IMR-90 (cell line): ENCODE measurements around the gene ACOXL. TPM values are rescaled to one million over a fixed set of nuclear protein-coding genes. Genes with fewer than 3 reads are reported as not detected.

Experiments used
- ATAC-seq: fragments of 200-7000 bp; cut with Tn5 transposase; 2 replicates; pipeline ENCODE4 v1.9.1; 2020; ENCODE audit warnings: low read depth, mild to moderate bottlenecking, moderate library complexity
- BruUV-seq: library from RNA; stranded (reverse); fragments of 400-500 nt; replicated peaks from 2 replicates; lab custom pipeline; 2021; lab: Mats Ljungman, UMichigan
- CTCF ChIA-PET: fragments of 300-600 bp; formaldehyde crosslinking; extraction: SDS; loops from one replicate; lab custom pipeline; 2021; ENCODE audit warnings: antibody characterized with exemption; lab: Yijun Ruan, JAX
- POLR2A ChIA-PET: fragments of 300-600 bp; sonication (Branson Sonifier 250); formaldehyde crosslinking; loops from one replicate; lab custom pipeline; 2022; ENCODE audit warnings: antibody characterized with exemption; ENCODE audit not compliant: unreplicated experiment; lab: Charles Lee
- DNase-seq: peaks from one replicate; pipeline ENCODE4 v3.0.0; 2013
- H2AFZ ChIP-seq: replicated peaks from 2 replicates; pipeline ENCODE3; 2013; ENCODE audit warnings: low read length, mild to moderate bottlenecking; ENCODE audit not compliant: poor library complexity
- H2AK5ac ChIP-seq: 2 replicates; pipeline ENCODE4 v1.6.1; 2013; ENCODE audit warnings: low read depth, low read length, inconsistent platforms
- H2AK9ac ChIP-seq: replicated peaks from 2 replicates; pipeline ENCODE3; 2013; ENCODE audit warnings: mild to moderate bottlenecking, low read depth, low read length, moderate library complexity; ENCODE audit not compliant: poor library complexity
- H2BK120ac ChIP-seq: 2 replicates; pipeline ENCODE4 v1.6.1; 2013; ENCODE audit warnings: low read depth, low read length, inconsistent platforms
- H2BK15ac ChIP-seq: 3 replicates; pipeline ENCODE4 v1.6.1; 2013; ENCODE audit warnings: low read depth, low read length, inconsistent platforms
- H2BK20ac ChIP-seq: 2 replicates; pipeline ENCODE4 v1.6.1; 2013; ENCODE audit warnings: low read depth, mild to moderate bottlenecking, inconsistent platforms, low read length, moderate library complexity
- H2BK5ac ChIP-seq: 2 replicates; pipeline ENCODE4 v1.6.1; 2013; ENCODE audit warnings: mild to moderate bottlenecking, low read depth, low read length, inconsistent platforms; ENCODE audit not compliant: poor library complexity, severe bottlenecking
- H3K14ac ChIP-seq: replicated peaks from 2 replicates; pipeline ENCODE4 v1.6.1; 2013; ENCODE audit warnings: low read depth, low read length, inconsistent platforms
- H3K18ac ChIP-seq: 2 replicates; pipeline ENCODE4 v1.6.1; 2013; ENCODE audit warnings: low read depth, low read length, control low read depth
- H3K23ac ChIP-seq: 2 replicates; pipeline ENCODE4 v1.6.1; 2013; ENCODE audit warnings: low read depth, low read length, inconsistent platforms
- H3K27ac ChIP-seq: 2 replicates; pipeline ENCODE4 v1.5.1; 2013; ENCODE audit warnings: mild to moderate bottlenecking, control low read depth, low read length; ENCODE audit not compliant: insufficient read depth
- H3K27me3 ChIP-seq: 2 replicates; pipeline ENCODE4 v1.6.1; 2013; ENCODE audit warnings: low read length; ENCODE audit not compliant: control insufficient read depth, insufficient read depth
- H3K36me3 ChIP-seq: 2 replicates; pipeline ENCODE4 v1.6.1; 2013; ENCODE audit warnings: low read length, mixed read lengths; ENCODE audit not compliant: control insufficient read depth, insufficient read depth
- H3K4ac ChIP-seq: 2 replicates; pipeline ENCODE4 v1.6.1; 2013; ENCODE audit warnings: low read depth, low read length, inconsistent platforms
- H3K4me1 ChIP-seq: 2 replicates; pipeline ENCODE4 v1.6.1; 2013; ENCODE audit warnings: low read length, mixed read lengths; ENCODE audit not compliant: control insufficient read depth, insufficient read depth
- H3K4me2 ChIP-seq: 2 replicates; pipeline ENCODE4 v1.6.1; 2013; ENCODE audit warnings: low read depth, mild to moderate bottlenecking, control low read depth, low read length, moderate library complexity
- H3K4me3 ChIP-seq: 2 replicates; pipeline ENCODE4 v1.5.1; 2013; ENCODE audit warnings: low read depth, mild to moderate bottlenecking, control low read depth, low read length, moderate library complexity; ENCODE audit not compliant: insufficient read depth
- H3K56ac ChIP-seq: 2 replicates; pipeline ENCODE4 v1.6.1; 2013; ENCODE audit warnings: low read length, inconsistent platforms; ENCODE audit not compliant: insufficient read depth; ENCODE audit errors: extremely low read depth
- H3K79me1 ChIP-seq, 2 experiments: 2 replicates each; pipeline ENCODE4 v1.6.1; 2013; ENCODE audit warnings: low read length in 2 of 2, inconsistent platforms in 1 of 2, low read depth in 1 of 2
- H3K9ac ChIP-seq: 2 replicates; pipeline ENCODE4 v1.6.1; 2013; ENCODE audit warnings: low read depth, low read length, control low read depth
- H3K9me1 ChIP-seq: 2 replicates; pipeline ENCODE4 v1.6.1; 2013; ENCODE audit warnings: low read length, inconsistent platforms; ENCODE audit not compliant: insufficient read depth
- H3K9me3 ChIP-seq: 2 replicates; pipeline ENCODE4 v1.6.1; 2013; ENCODE audit warnings: low read length; ENCODE audit not compliant: control insufficient read depth, insufficient read depth
- H4K20me1 ChIP-seq: 2 replicates; pipeline ENCODE4 v1.6.1; 2013; ENCODE audit warnings: low read length, inconsistent platforms; ENCODE audit not compliant: insufficient read depth
- H4K5ac ChIP-seq: 2 replicates; pipeline ENCODE4 v1.6.1; 2013; ENCODE audit warnings: mild to moderate bottlenecking, low read depth, low read length, control low read depth
- H4K8ac ChIP-seq, 2 experiments: 2 replicates each; pipeline ENCODE4 v1.6.1; 2013; ENCODE audit warnings: low read depth in 2 of 2, low read length in 2 of 2, control low read depth in 1 of 2, inconsistent platforms in 1 of 2
- H4K91ac ChIP-seq: 2 replicates; pipeline ENCODE4 v1.6.1; 2013; ENCODE audit warnings: low read depth, low read length, inconsistent platforms; ENCODE audit not compliant: insufficient read depth
- ELK1 ChIP-seq: fragments of 150-350 bp; IDR thresholded peaks from 2 replicates; pipeline ENCODE4 v1.6.1; 2016; ENCODE audit warnings: low read depth, mild to moderate bottlenecking, low read length, moderate library complexity, borderline replicate concordance
- MAFK ChIP-seq: IDR thresholded peaks from 2 replicates; pipeline ENCODE4 v1.6.1; 2012; ENCODE audit warnings: low read depth, low read length, improper control_type of control experiment
- NFE2L2 ChIP-seq: fragments of 150-350 bp; IDR thresholded peaks from 2 replicates; pipeline ENCODE4 v1.6.1; 2016; ENCODE audit warnings: low read depth, mild to moderate bottlenecking, low read length
- SMC3 ChIP-seq: fragments of 150-350 bp; IDR thresholded peaks from 2 replicates; pipeline ENCODE4 v1.6.1; 2016; ENCODE audit warnings: low read depth, mild to moderate bottlenecking, antibody characterized with exemption, low read length, moderate library complexity
- WGBS, 2 experiments: methylation state at CpG; one replicate each; pipeline versions ENCODE4 v1.1.5 to v1.1.7; 2013; ENCODE audit warnings: missing lambda C conversion rate in 2 of 2; ENCODE audit not compliant: insufficient read length in 1 of 2; ENCODE audit errors: extremely low coverage in 2 of 2; 5-methylcytosine and 5-hydroxymethylcytosine counted together
- dilution Hi-C: fragments of 300-500 bp; cut with HindIII; formaldehyde crosslinking; loops from one replicate; pipeline ENCODE4 v1.14.3; 2018; ENCODE audit warnings: low sequenced_read_pairs; ENCODE audit not compliant: unreplicated experiment
- in situ Hi-C: fragments of 300-500 bp; cut with MboI; formaldehyde crosslinking; loops from 3 replicates; pipeline ENCODE4 v1.14.3; 2019; ENCODE audit warnings: low sequenced_read_pairs, inconsistent platforms, mixed read lengths
- intact Hi-C: fragments of 100-400 bp; cut with micrococcal nuclease; formaldehyde crosslinking; loops from 2 replicates; pipeline ENCODE4 v1.10.0; 2022
- polyA plus RNA-seq, 3 experiments: library from polyadenylated mRNA; depleted of rRNA; stranded (reverse); fragments of >200 nt; gene quantifications; 2 replicates each; pipeline ENCODE4 v1.2.3, GENCODE V29; 2012; ENCODE audit warnings: low replicate concordance in 1 of 3
- total RNA-seq: library from RNA; depleted of rRNA; stranded (reverse); fragments of >200 nt; gene quantifications from 2 replicates; pipeline ENCODE4 v1.2.3, GENCODE V29; 2012

ACOXL gene
- total and polyA plus RNA-seq, 2 of the 4 experiments (the other 2 are of a cell fraction), result not detected

GRCh38 chr2:111108745-111109271, 376.4 kb downstream of the ACOXL start:
- intact Hi-C loops, result no loop called here
- TF ChIP-seq SMC3 (no peak), MAFK (peak; percentile 16; the same call in 1 of the 2 replicates), NFE2L2 (no peak), ELK1 (no peak)

More at GRCh38 chr2:111108745-111109271, 376.4 kb downstream of the ACOXL start:
- ATAC-seq (peak; percentile 14; the same call in 1 of the 2 replicates), DNase-seq (no peak)
- Histone ChIP-seq H2BK20ac (no peak overlapping the region), H3K27me3 (peaks cover 37% of the 10 kb centered on the region), H4K8ac (no peak overlapping the region), H2AK9ac (no peak overlapping the region), H4K91ac (no peak overlapping the region), H2BK5ac (no peak overlapping the region), H2BK15ac (no peak overlapping the region), H2AK5ac (no peak overlapping the region), H2BK120ac (no peak overlapping the region), H3K23ac (no peak overlapping the region), H3K9me3 (no peaks in the 10 kb centered on the region), H4K20me1 (no peaks in the 10 kb centered on the region), H3K18ac (no peak overlapping the region), H3K4me1 (no peaks in the 10 kb centered on the region), H4K5ac (no peak overlapping the region), H3K4me3 (no peak overlapping the region), H3K4me2 (no peak overlapping the region), H3K79me1 (no peaks in the 10 kb centered on the region), H3K14ac (no peak overlapping the region), H3K27ac (no peak overlapping the region), H2AFZ (no peak overlapping the region), H3K56ac (no peak overlapping the region), H3K4ac (no peak overlapping the region), H3K9me1 (0 out of 2 replicates have a peak, but pooled peaks cover 3% of the 10 kb centered on the region), H3K36me3 (no peaks in the 10 kb centered on the region), H3K9ac (no peak overlapping the region)
- ChIA-PET CTCF (no interaction called here), POLR2A (no interaction called here)
- in situ Hi-C loops (no loop called here), dilution Hi-C loops (no loop called here)
- no TSS peak for BruUV-seq
- WGBS, 2 experiments, result no CpG with 5 or more reads among the region's 2 CpGs
